Embryonic facial prominence (tissue), 1 donor: Measurements from ENCODE around the gene MRPL2.

Experiments
- DNase-seq: peaks from one replicate; pipeline ENCODE4 v3.0.0-alpha.2; 2016; ENCODE audit errors: extremely low spot score

MRPL2 gene

GRCh38 chr6:43021270-43022047 lies 37.8 kb downstream of the MRPL2 start, which contains the start of gene RRP36:
Gene RRP36 (plus strand): TSS chr6:43021623. CDS start chr6:43021655, 32 bp downstream.
- peak; percentile 64 for DNase-seq

GRCh38 chr6:43020847-43021246 lies 38.4 kb downstream of the MRPL2 start:
- DNase-seq: no peak

- DNase-seq: no peak
These were observed 39.1 kb downstream of the MRPL2 start for GRCh38 chr6:43020052-43020705.

- DNase-seq: no peak
These were observed 40.1 kb downstream of the MRPL2 start for GRCh38 chr6:43019152-43019551.

- DNase-seq: no peak
These were observed 42.3 kb downstream of the MRPL2 start for GRCh38 chr6:43016943-43017334.

- no peak for DNase-seq
These were observed 42.9 kb downstream of the MRPL2 start for GRCh38 chr6:43016176-43016942.

GRCh38 chr6:43014434-43014909 lies 44.8 kb downstream of the MRPL2 start:
- peak; percentile 17 for DNase-seq

GRCh38 chr6:43013843-43014433 lies 45.3 kb downstream of the MRPL2 start, which contains the start of the genes KLHDC3 and MEA1:
Gene KLHDC3 (plus strand): TSS chr6:43014249. CDS start chr6:43017193, 2,944 bp downstream.
Gene MEA1 (minus strand): TSS chr6:43013946. CDS start chr6:43013813, 133 bp downstream.
- DNase-seq: peak; percentile 100

GRCh38 chr6:43013097-43013842 lies 46.0 kb downstream of the MRPL2 start:
- DNase-seq: no peak

- no peak for DNase-seq
These were observed 46.9 kb downstream of the MRPL2 start for GRCh38 chr6:43012364-43012763.

GRCh38 chr6:43011207-43011606 lies 48.0 kb downstream of the MRPL2 start:
- DNase-seq: no peak

GRCh38 chr6:43009124-43009523 lies 50.1 kb downstream of the MRPL2 start:
- DNase-seq: no peak

- DNase-seq: no peak
These were observed 52.1 kb downstream of the MRPL2 start for GRCh38 chr6:43007126-43007525.

GRCh38 chr6:43006251-43006650 lies 53.0 kb downstream of the MRPL2 start:
- no peak for DNase-seq

- no peak for DNase-seq
These were observed 53.4 kb downstream of the MRPL2 start for GRCh38 chr6:43005844-43006243.
